ENCODE results near the gene TEX22.
A peak's percentile ranks its signal among the peaks of the same experiment; 100 is the strongest.

Gene TEX22

DNA sequence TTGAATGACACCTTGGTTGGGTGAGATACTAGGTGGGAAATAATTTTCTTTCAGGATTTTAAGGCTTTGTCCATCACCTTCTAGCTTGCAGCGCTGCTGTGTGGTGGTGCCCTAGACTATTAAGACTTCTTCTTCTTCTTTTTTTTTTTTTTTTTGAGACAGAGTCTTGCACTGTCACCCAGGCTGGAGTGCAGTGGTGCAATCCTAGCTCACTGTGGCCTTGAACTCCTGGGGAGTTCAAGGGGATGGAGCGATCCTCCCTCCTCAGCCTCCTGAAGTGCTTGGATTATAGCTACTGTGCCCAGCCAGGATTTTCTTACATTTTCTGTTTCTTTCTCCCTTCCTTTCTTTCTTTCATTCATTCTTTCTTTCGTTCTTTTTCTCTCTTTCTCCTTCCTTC, 11.0 kb downstream of the TEX22 start:
- peak; percentile 32 for DNase-seq

GRCh38 chr14:105410642-105411016, 12.3 kb downstream of the TEX22 start:
- no peak for DNase-seq

DNA sequence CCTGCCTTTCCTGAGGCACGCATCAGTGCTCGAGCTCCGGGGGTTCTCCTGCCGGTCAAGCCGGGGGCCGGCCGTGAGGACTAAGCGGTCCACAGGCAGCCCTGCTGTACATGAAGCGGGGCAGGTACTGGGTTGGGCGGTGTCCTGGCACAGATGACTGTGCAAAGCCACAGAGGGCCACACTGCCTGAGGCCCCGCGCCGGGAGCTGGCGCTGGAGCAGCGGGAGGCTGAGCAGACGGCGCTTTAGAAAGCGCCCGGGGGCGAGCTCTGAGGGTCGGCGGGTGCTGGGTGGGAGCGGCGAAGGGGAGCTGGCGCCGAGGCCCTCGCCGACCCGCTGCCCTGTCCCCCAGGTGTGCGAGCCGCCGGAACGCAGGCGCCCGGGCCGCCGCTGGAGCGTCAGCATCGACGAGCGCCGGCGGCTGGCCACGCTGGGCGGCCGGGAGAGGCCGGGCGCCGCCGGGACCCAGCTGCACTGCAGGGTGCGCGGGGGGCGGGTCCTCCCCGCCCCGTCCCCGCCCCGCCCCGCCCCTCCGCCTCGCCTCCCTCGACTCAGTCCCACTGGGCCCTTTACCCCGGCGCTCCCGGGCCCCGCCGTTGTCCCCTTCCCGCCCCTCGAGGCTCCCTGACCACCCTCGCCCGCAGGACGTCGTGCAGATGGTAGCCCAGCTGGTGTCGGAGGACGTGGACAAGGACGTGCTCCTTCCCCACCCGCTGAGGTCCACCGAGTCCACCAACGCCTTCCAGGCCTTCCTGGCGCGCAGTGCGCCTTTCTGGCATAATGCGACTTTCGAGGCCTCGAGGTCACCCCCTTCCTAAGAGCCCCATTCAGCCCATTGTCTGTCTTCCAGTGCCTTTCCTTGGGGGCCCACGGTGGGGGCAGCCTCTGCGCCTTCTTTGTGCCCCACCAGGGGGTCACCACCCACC, 12.9 kb downstream of the TEX22 start:
- peak; percentile 46 for DNase-seq

DNA sequence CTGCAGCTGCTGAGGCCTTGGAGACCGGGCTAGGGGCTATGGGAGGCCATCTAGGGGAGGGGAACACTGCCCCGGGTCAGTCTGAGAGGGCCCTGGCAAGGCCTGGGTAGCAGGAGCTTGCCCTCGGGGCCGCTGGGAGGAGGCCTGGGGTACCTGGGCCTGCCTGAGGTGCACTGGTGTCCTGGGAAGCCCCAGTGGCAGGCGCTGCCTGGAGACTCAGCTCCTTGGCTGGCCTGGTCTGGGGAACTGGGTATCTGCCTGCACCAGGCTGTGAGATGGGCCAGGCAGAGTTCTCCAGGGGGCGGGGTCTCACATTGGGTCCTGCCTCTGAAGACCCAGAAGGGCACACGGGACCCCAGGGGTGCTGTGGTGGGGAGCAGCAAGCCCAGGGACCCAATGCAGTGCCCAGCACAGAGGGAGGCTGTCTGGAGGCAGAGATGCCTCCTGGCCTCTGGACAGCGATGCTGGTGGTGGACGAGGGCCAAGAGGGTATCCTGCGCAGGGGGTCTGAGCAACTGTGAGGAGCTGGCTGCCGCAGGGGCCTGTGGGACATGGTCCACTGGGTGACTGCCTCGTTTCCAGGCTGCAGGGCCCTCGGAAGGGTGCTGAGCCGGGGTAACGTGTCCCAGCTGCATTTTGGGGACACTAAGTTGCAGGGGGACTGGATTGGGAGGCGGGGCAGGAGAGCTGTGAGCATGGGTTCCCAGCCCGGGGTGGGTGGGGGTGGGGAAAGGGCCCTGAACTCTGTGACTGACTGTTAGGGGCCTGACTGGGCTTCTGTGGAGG, 13.8 kb downstream of the TEX22 start:
- no peak for DNase-seq

- DNase-seq: no peak
Observed at GRCh38 chr14:105412771-105413543, 14.6 kb downstream of the TEX22 start.

- no peak for DNase-seq
Observed at GRCh38 chr14:105413544-105413886, 15.2 kb downstream of the TEX22 start.

GRCh38 chr14:105414456-105415371, 16.4 kb downstream of the TEX22 start:
- DNase-seq: peak; percentile 45

DNA sequence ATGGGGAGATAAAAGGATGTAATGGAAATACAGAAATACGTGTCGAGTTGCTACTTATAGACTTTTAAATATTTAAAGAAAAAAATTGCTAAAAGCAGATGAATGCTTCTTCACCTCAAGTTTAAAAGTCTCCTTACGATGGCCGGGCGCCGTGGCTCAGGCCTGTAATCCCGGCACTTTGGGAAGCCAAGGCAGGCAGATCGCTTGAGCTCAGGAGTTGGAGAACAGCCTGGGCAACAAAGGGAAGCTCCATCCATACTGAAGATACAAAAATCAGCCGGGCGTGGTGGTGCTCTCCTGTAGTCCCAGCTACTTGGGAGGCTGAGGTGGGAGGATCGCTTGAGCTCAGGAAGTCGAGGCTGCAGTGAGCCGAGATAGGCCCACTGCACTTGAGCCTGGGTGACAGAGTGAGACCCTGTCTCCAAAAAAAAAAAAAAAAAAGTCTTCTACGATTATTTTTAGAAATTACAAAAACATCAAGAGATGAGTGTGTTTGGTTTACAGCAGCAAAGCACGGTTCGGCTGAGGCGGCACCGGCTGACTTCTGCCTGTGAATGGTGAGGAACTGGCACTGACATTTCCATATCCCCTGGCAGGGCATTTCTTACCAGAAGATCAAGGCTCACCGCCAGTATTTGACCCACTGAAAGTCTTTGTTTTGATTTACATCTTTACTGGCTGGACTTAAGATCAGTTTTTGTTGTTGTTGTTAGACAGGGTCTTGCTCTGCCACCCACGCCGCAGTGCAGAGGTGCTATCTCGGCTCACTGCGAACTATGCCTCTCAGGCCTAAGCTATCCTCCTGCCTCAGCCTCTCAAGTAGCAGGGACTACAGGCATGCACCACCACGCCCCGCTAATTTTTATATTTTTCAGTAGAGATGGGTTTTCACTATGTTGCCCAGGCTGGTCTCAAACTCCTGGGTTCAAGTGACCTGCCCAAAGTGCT, 17.4 kb downstream of the TEX22 start:
- no peak for DNase-seq

- no peak for DNase-seq
Observed at GRCh38 chr14:105416671-105417070, 18.3 kb downstream of the TEX22 start.

- no peak for DNase-seq
Observed at GRCh38 chr14:105417690-105418121, 19.4 kb downstream of the TEX22 start.

DNA sequence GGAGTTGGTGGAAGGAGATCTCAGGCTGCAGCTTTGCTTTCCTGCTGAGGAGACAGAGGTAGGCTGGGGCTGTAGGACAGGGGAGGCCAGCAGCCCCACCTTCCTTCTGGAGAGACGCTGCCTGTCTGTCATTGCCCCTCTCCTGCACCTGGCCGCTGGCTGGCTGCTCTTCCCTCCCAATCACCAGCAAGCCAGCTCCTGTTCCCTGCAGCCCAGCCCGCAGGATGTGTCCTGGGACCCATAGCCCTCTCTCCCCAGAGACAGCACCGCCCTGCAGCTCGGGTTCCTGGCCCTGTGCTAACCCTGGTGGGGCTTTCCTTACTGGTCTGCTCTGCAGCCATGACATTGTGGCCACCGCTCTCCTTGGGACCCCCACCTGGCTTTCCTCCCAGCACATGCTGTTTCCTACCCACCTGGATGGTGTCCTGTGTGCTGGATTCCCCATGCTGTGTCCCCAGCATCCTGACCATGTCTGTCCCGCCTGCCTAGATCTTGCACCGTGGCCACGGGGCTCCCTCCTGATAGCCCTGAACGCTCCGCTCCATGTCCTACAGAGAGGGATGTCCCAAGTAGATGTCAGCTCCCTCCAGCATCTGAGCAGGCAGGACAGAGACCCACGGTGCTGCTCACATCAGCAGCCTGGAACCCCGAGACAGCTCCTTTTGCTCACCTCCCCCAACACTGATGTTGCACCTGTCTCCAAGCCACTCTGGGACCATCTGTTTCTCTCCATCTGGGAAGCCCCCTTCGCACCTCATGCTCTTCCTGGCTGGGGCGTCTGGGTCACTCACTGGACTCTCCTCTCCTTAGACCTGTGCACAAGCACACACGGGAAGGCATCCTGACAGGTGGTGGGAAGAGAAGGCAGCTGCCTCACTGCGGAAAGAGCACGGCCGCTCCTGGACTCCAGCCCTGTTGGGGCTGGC, 20.2 kb downstream of the TEX22 start:
- no peak for DNase-seq

- DNase-seq: peak; percentile 46
Observed at GRCh38 chr14:105419195-105420091, 21.1 kb downstream of the TEX22 start, which contains the start of gene MTA1. Gene MTA1, plus strand, starts transcription at chr14:105419827. Its CDS starts 209 bp downstream, at chr14:105420036.

GRCh38 chr14:105420101-105420973, 22.0 kb downstream of the TEX22 start:
- DNase-seq: no peak

- no peak for DNase-seq
Observed at GRCh38 chr14:105420974-105421674, 22.8 kb downstream of the TEX22 start.

DNA sequence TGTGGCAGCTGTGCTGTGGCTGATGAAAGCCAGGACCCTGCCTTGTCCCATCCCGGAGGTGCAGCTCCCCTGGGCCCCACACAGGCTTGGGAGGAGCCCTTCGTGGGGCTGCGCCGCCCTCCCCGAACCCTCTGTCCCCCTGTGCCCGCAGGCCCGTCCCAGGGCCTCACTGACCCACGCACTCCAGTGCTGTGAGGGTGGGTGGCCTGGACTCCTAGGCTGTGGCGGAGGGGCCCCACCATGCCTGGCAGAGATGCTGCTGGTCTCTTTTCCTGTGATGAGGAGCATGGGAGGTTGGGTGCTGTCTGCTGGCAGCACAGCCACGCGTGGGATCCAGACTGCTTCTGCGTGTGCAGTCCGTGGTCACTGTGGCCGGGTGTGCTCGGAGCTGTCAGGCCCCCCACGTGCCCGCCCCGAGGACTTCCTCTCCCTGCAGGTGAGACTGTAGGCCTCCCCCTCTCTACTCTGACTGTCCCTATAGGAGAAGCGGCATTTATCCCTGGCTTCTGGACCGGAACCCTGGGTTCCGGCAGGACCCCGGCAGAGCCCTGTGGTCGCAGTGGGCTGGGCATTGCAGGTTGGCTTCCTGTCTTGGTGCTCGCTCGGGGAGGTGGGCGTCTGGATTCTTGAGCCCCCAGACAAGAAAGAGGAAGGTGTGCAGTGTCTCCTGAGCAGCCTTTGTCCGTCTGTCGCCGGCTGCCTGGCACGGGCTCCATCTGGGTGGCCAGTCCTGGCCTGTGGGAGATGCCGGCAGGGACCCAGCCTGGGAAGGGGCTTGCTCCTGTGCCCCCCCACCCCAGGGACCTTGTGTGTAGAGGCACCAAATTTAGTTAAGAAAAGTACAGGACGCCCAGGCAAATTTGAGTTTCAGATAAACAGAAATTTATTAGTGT, 23.6 kb downstream of the TEX22 start:
- DNase-seq: no peak
